ENCODE data around the gene LMNTD2.

Gene LMNTD2

GRCh38 chr11:515131-515530 is 45.4 kb downstream of the LMNTD2 start:
- no peak for DNase-seq
- H3K4me1 ChIP-seq (ENCODE audit: control insufficient read depth in 1 of 2, insufficient read depth in 2 of 2, low read length in 2 of 2), result peaks cover 2 to 3% of the 10 kb centered on the region in 2 experiments
- H2BK12ac ChIP-seq (ENCODE audit: low read length), result no peak overlapping the region

GRCh38 chr11:514606-515005 is 45.9 kb downstream of the LMNTD2 start:
- H3K4ac ChIP-seq (ENCODE audit: low read depth, low read length), result no peak overlapping the region
- H2BK5ac ChIP-seq (ENCODE audit: low read depth, low read length, poor library complexity), result no peak overlapping the region
- H2BK120ac ChIP-seq (ENCODE audit: insufficient read depth, low read length, poor library complexity), result no peak overlapping the region
- H3K27me3 ChIP-seq (ENCODE audit: insufficient read depth, low read length), result no peaks in the 10 kb centered on the region
- WGBS (ENCODE audit: extremely low coverage, insufficient coverage, insufficient read length), result no CpG with 5 or more reads among the region's 10 CpGs
- no peak overlapping the region for H2AFZ ChIP-seq (ENCODE audit: insufficient read depth, low read length, poor library complexity)
- no peak overlapping the region for H3K4me2 ChIP-seq (ENCODE audit: low read length)
- H3K23ac ChIP-seq (ENCODE audit: low read length), result no peak overlapping the region
- no peak overlapping the region for H3K9ac ChIP-seq (ENCODE audit: low read length)
- H3K18ac ChIP-seq (ENCODE audit: low read length), result no peak overlapping the region
- no peak overlapping the region for H3K27ac ChIP-seq (ENCODE audit: low read depth, low read length)
- H3K79me2 ChIP-seq (ENCODE audit: control insufficient read depth, insufficient read depth, low read length, poor library complexity), result no peaks in the 10 kb centered on the region
- H3K14ac ChIP-seq (ENCODE audit: low read length), result no peak overlapping the region
- H3K79me1 ChIP-seq (ENCODE audit: low read length), result no peaks in the 10 kb centered on the region
- no peak overlapping the region for H2AK5ac ChIP-seq (ENCODE audit: low read length)
- H3K4me1 ChIP-seq (ENCODE audit: control insufficient read depth in 1 of 2, insufficient read depth in 2 of 2, low read length in 2 of 2), result peaks cover 2 to 3% of the 10 kb centered on the region in 2 experiments
- no peak overlapping the region for H4K12ac ChIP-seq (ENCODE audit: low read depth, low read length)
- H4K8ac ChIP-seq (ENCODE audit: low read depth, low read length), result no peak overlapping the region
- H3K36me3 ChIP-seq (ENCODE audit: control insufficient read depth in 1 of 2, insufficient read depth in 2 of 2, low read length in 2 of 2), result peaks cover 18 to 23% of the 10 kb centered on the region in 2 experiments
- H3K9me3 ChIP-seq (ENCODE audit: insufficient read depth, low read depth, low read length), result peaks cover 21% of the 10 kb centered on the region
- DNase-seq, result no peak
- H3K4me3 ChIP-seq (ENCODE audit: low read depth, low read length), result no peak overlapping the region
- no peak overlapping the region for H2BK12ac ChIP-seq (ENCODE audit: low read length)
- no peak overlapping the region for H4K91ac ChIP-seq (ENCODE audit: low read depth, low read length)

More at GRCh38 chr11:515131-515530, 45.4 kb downstream of the LMNTD2 start:
- H3K9me3 ChIP-seq (ENCODE audit: insufficient read depth, low read depth, low read length), result peaks cover 21% of the 10 kb centered on the region
- H4K8ac ChIP-seq (ENCODE audit: low read depth, low read length), result no peak overlapping the region
- H3K79me1 ChIP-seq (ENCODE audit: low read length), result no peaks in the 10 kb centered on the region
- WGBS (ENCODE audit: extremely low coverage, insufficient coverage, insufficient read length), result no CpG with 5 or more reads among the region's 6 CpGs
- no peak overlapping the region for H3K27ac ChIP-seq (ENCODE audit: low read depth, low read length)
- no peak overlapping the region for H4K12ac ChIP-seq (ENCODE audit: low read depth, low read length)
- H3K27me3 ChIP-seq (ENCODE audit: insufficient read depth, low read length), result no peaks in the 10 kb centered on the region
- no peak overlapping the region for H4K91ac ChIP-seq (ENCODE audit: low read depth, low read length)
- H2AFZ ChIP-seq (ENCODE audit: insufficient read depth, low read length, poor library complexity), result no peak overlapping the region
- H3K4me2 ChIP-seq (ENCODE audit: low read length), result no peak overlapping the region
- no peak overlapping the region for H3K14ac ChIP-seq (ENCODE audit: low read length)
- no peak overlapping the region for H2BK120ac ChIP-seq (ENCODE audit: insufficient read depth, low read length, poor library complexity)
- peaks cover 14 to 20% of the 10 kb centered on the region in 2 experiments for H3K36me3 ChIP-seq (ENCODE audit: control insufficient read depth in 1 of 2, insufficient read depth in 2 of 2, low read length in 2 of 2)
- H2AK5ac ChIP-seq (ENCODE audit: low read length), result no peak overlapping the region
- H3K79me2 ChIP-seq (ENCODE audit: control insufficient read depth, insufficient read depth, low read length, poor library complexity), result no peaks in the 10 kb centered on the region
- H3K4me3 ChIP-seq (ENCODE audit: low read depth, low read length), result no peak overlapping the region
- H3K18ac ChIP-seq (ENCODE audit: low read length), result no peak overlapping the region
- H3K23ac ChIP-seq (ENCODE audit: low read length), result no peak overlapping the region
- no peak overlapping the region for H3K4ac ChIP-seq (ENCODE audit: low read depth, low read length)
- H3K9ac ChIP-seq (ENCODE audit: low read length), result no peak overlapping the region
- no peak overlapping the region for H2BK5ac ChIP-seq (ENCODE audit: low read depth, low read length, poor library complexity)

- H3K14ac ChIP-seq (ENCODE audit: low read length), result no peak overlapping the region
- H4K8ac ChIP-seq (ENCODE audit: low read depth, low read length), result no peak overlapping the region
- no peak overlapping the region for H2BK120ac ChIP-seq (ENCODE audit: insufficient read depth, low read length, poor library complexity)
- H3K18ac ChIP-seq (ENCODE audit: low read length), result no peak overlapping the region
- H2BK12ac ChIP-seq (ENCODE audit: low read length), result no peak overlapping the region
- H3K27me3 ChIP-seq (ENCODE audit: insufficient read depth, low read length), result no peaks in the 10 kb centered on the region
- H3K9ac ChIP-seq (ENCODE audit: low read length), result no peak overlapping the region
- H4K12ac ChIP-seq (ENCODE audit: low read depth, low read length), result no peak overlapping the region
- peaks cover 23 to 24% of the 10 kb centered on the region in 2 experiments for H3K36me3 ChIP-seq (ENCODE audit: control insufficient read depth in 1 of 2, insufficient read depth in 2 of 2, low read length in 2 of 2)
- no peak overlapping the region for H2BK5ac ChIP-seq (ENCODE audit: low read depth, low read length, poor library complexity)
- no peak overlapping the region for H3K4me2 ChIP-seq (ENCODE audit: low read length)
- no CpG with 5 or more reads among the region's 29 CpGs for WGBS (ENCODE audit: extremely low coverage, insufficient coverage, insufficient read length)
- no peak overlapping the region for H2AK5ac ChIP-seq (ENCODE audit: low read length)
- H3K23ac ChIP-seq (ENCODE audit: low read length), result no peak overlapping the region
- peaks cover 0 to 3% of the 10 kb centered on the region in 2 experiments for H3K4me1 ChIP-seq (ENCODE audit: control insufficient read depth in 1 of 2, insufficient read depth in 2 of 2, low read length in 2 of 2)
- DNase-seq, result no peak
- H3K27ac ChIP-seq (ENCODE audit: low read depth, low read length), result no peak overlapping the region
- no peaks in the 10 kb centered on the region for H3K79me1 ChIP-seq (ENCODE audit: low read length)
- no peak overlapping the region for H2AFZ ChIP-seq (ENCODE audit: insufficient read depth, low read length, poor library complexity)
- no peaks in the 10 kb centered on the region for H3K79me2 ChIP-seq (ENCODE audit: control insufficient read depth, insufficient read depth, low read length, poor library complexity)
- H3K4me3 ChIP-seq (ENCODE audit: low read depth, low read length), result no peak overlapping the region
- no peak overlapping the region for H4K91ac ChIP-seq (ENCODE audit: low read depth, low read length)
- peaks cover 14% of the 10 kb centered on the region for H3K9me3 ChIP-seq (ENCODE audit: insufficient read depth, low read depth, low read length)
- H3K4ac ChIP-seq (ENCODE audit: low read depth, low read length), result no peak overlapping the region
Measured at GRCh38 chr11:512761-513595, 47.6 kb downstream of the LMNTD2 start.

GRCh38 chr11:508956-509355 is 51.6 kb downstream of the LMNTD2 start:
- H3K4me2 ChIP-seq (ENCODE audit: low read length), result no peak overlapping the region
- H2AK5ac ChIP-seq (ENCODE audit: low read length), result no peak overlapping the region
- no peak overlapping the region for H4K8ac ChIP-seq (ENCODE audit: low read depth, low read length)
- peaks cover 6 to 13% of the 10 kb centered on the region in 2 experiments for H3K4me1 ChIP-seq (ENCODE audit: control insufficient read depth in 1 of 2, insufficient read depth in 2 of 2, low read length in 2 of 2)
- no peak overlapping the region for H3K4me3 ChIP-seq (ENCODE audit: low read depth, low read length)
- H3K18ac ChIP-seq (ENCODE audit: low read length), result no peak overlapping the region
- H3K79me2 ChIP-seq (ENCODE audit: control insufficient read depth, insufficient read depth, low read length, poor library complexity), result peaks cover 13% of the 10 kb centered on the region
- H3K4ac ChIP-seq (ENCODE audit: low read depth, low read length), result no peak overlapping the region
- no peak overlapping the region for H3K14ac ChIP-seq (ENCODE audit: low read length)
- peaks cover 14 to 24% of the 10 kb centered on the region in 2 experiments for H3K36me3 ChIP-seq (ENCODE audit: control insufficient read depth in 1 of 2, insufficient read depth in 2 of 2, low read length in 2 of 2)
- H3K27me3 ChIP-seq (ENCODE audit: insufficient read depth, low read length), result no peaks in the 10 kb centered on the region
- H2BK120ac ChIP-seq (ENCODE audit: insufficient read depth, low read length, poor library complexity), result no peak overlapping the region
- WGBS (ENCODE audit: extremely low coverage, insufficient coverage, insufficient read length), result no CpG with 5 or more reads among the region's 5 CpGs
- no peak overlapping the region for H3K27ac ChIP-seq (ENCODE audit: low read depth, low read length)
- H2AFZ ChIP-seq (ENCODE audit: insufficient read depth, low read length, poor library complexity), result no peak overlapping the region
- no peak overlapping the region for H2BK12ac ChIP-seq (ENCODE audit: low read length)
- H2BK5ac ChIP-seq (ENCODE audit: low read depth, low read length, poor library complexity), result no peak overlapping the region
- peaks cover 15% of the 10 kb centered on the region for H3K79me1 ChIP-seq (ENCODE audit: low read length)
- H3K9me3 ChIP-seq (ENCODE audit: insufficient read depth, low read depth, low read length), result no peaks in the 10 kb centered on the region
- no peak overlapping the region for H3K23ac ChIP-seq (ENCODE audit: low read length)
- no peak overlapping the region for H4K12ac ChIP-seq (ENCODE audit: low read depth, low read length)
- H3K9ac ChIP-seq (ENCODE audit: low read length), result no peak overlapping the region
- H4K91ac ChIP-seq (ENCODE audit: low read depth, low read length), result no peak overlapping the region
- no peak for DNase-seq
